Prostate gland (tissue), 2 donors: ENCODE measurements around the gene GABRR1. TPM values are rescaled to one million over a fixed set of nuclear protein-coding genes. Genes with fewer than 3 reads are reported as not detected.
"Not testable (repeated sequence)": the region's sequence is repeated elsewhere in the genome, so short reads cannot be mapped to it uniquely, and the experiment has no call there.

Source experiments
- DNase-seq: peaks from one replicate; pipeline ENCODE4 v3.0.0-alpha.2; 2019; ENCODE audit warnings: low spot score
- H3K27ac ChIP-seq, 2 donors: fragments of 200-600 bp; sonication (generic); 2 replicates each; pipeline ENCODE4 v1.5.1; 2017 to 2019
- H3K27me3 ChIP-seq: fragments of 200-600 bp; sonication (generic); replicated peaks from 2 replicates; pipeline ENCODE4 v1.5.1; 2019; ENCODE audit not compliant: insufficient read depth
- H3K36me3 ChIP-seq, 2 donors: fragments of 200-600 bp; sonication (generic); 1 replicate in 1 of 2; 2 replicates in 1 of 2; pipeline versions ENCODE4 v1.5.1 to v1.8.1; 2017 to 2019
- H3K4me1 ChIP-seq: fragments of 200-600 bp; sonication (generic); replicated peaks from 2 replicates; pipeline ENCODE4 v1.5.1; 2019
- H3K4me3 ChIP-seq, 2 donors: fragments of 200-600 bp; sonication (generic); 2 replicates each; pipeline ENCODE4 v1.5.1; 2017 to 2019
- H3K9me3 ChIP-seq: fragments of 200-600 bp; sonication (generic); 2 replicates; pipeline ENCODE4 v1.5.1; 2017
- CTCF ChIP-seq, 4 experiments: fragments of 200-600 bp in 2 of 4; fragments of 450-650 bp in 2 of 4; sonication (generic) in 2 of 4; IDR thresholded peaks; 1 replicate in 3 of 4; 2 replicates in 1 of 4; pipeline ENCODE4 v1.5.1; 2016 to 2019; ENCODE audit warnings: antibody characterized with exemption in 4 of 4, mild to moderate bottlenecking in 2 of 4, moderate library complexity in 2 of 4
- POLR2A ChIP-seq: fragments of 450-650 bp; IDR thresholded peaks from one replicate; pipeline ENCODE4 v1.6.1; 2016; ENCODE audit warnings: antibody characterized with exemption, mild to moderate bottlenecking
- POLR2AphosphoS5 ChIP-seq: sonication (generic); formaldehyde crosslinking; IDR thresholded peaks from one replicate; pipeline ENCODE4 v1.6.1; 2017; ENCODE audit warnings: antibody characterized with exemption
- WGBS: methylation state at CpG from one replicate; pipeline ENCODE4 v1.1.5; 2018; 5-methylcytosine and 5-hydroxymethylcytosine counted together
- intact Hi-C: fragments of 100-400 bp; cut with DNase I; formaldehyde crosslinking; loops from one replicate; pipeline ENCODE4 v1.14.2; 2022
- total RNA-seq, 2 donors: library from RNA; depleted of rRNA; stranded (reverse); fragments of >200 nt; gene quantifications; one replicate each; pipeline ENCODE4 v1.1.0, GENCODE V29; 2016

GABRR1 gene
- total RNA-seq, 2 donors from 2014 or later: 0.97 TPM; not detected in 1

DNA sequence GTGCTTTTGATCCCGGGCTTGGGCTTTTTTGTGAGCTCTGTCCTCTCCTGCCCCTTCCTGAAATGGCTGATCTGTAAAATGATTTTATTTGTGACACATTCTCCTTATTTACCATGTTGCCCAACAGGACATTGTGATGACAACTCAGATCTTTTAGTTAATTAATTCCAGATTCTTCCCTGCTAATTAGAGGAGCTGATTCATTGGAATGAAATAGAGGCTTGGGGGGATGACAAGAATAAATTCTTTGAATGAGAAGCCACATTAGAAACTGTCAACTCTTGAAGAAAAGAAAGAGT, 26.1 kb upstream of the GABRR1 start:
- WGBS: 38% methylated on average over 1 of the region's 1 CpG
- Histone ChIP-seq H3K27me3 (no peaks in the 10 kb centered on the region), H3K4me3 (no peak overlapping the region), H3K27ac (no peak overlapping the region), H3K4me1 (no peaks in the 10 kb centered on the region), H3K9me3 (no peaks in the 10 kb centered on the region), H3K36me3 (no peaks in the 10 kb centered on the region)
- intact Hi-C loops: loop anchor here (5.0 kb wide), 2 partner anchors 121 to 261 kb away; no protein-coding TSS in a partner anchor
- TF ChIP-seq CTCF (IDR thresholded peaks at IDR 0.05) (no peak), POLR2AphosphoS5 (no peak), POLR2A (no peak)
- no peak for DNase-seq

DNA sequence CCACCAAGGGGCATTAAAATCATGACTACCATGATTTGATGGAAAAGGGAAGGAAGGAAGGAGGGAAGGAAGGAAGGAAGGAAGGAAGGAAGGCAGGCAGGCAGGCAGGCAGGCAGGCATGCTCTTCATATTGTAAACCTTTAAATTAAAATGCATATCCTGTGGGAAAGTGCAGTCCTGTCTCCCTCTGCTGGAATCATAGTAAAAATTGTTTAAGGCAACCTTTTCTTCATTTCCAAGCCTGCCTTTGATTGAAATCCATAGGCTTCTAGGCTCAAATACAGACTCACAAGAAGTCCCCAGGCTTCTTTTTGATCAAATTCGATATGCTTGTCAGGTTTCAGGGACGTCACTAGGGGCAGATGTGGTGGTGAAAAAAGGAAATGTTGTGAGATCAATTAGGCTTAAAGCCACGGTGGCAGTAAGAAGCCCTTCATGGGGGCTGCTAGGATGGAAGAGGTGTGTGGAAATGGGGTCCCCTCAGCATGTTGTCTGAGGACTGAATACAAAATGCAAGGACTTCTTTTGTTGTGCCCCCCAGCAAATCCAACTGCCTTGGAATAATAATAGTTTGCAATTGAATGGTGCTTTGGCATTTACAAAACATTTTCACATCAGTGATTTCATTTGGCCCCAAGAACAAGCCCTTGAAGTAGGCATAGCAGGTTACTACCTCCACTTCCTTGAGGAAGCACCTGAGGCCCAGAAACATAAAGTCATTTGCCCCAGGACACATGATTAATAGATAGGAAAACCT, 25.6 kb upstream of the GABRR1 start:
- TF ChIP-seq POLR2AphosphoS5 (peak; percentile 18), POLR2A (no peak), CTCF (IDR thresholded peaks at IDR 0.05) (peak in 3 of 4 experiments; percentile 35 to 75 (median 72))
- intact Hi-C loops: loop anchor here (5.0 kb wide), 2 partner anchors 120 to 260 kb away; no protein-coding TSS in a partner anchor
- Histone ChIP-seq H3K36me3 (no peaks in the 10 kb centered on the region), H3K27me3 (no peaks in the 10 kb centered on the region), H3K27ac (no peak overlapping the region), H3K4me3 (no peak overlapping the region), H3K4me1 (no peaks in the 10 kb centered on the region), H3K9me3 (no peaks in the 10 kb centered on the region)
- peak; percentile 27 for DNase-seq
- 15% methylated on average over 3 of the region's 3 CpGs for WGBS

DNA sequence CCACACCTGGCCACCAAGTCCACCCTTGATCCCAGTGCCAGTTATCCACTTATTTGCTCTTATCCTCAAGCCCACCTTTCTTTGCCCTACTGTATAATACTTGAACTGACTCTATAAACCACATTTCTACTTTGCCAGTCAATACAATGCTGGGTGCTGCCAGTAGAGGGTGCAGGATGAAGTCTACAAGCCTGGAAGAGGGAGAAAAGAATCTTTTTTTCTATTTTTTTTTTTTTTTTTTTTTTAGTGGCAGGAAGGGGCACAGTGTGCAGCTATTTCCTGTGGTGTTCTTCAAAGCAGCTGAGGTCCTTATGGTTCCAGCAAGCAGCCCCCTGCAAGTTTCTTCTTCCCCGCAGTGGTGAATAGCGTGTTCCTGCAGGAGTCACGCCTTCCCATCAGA, 22.2 kb upstream of the GABRR1 start:
- Histone ChIP-seq H3K36me3 (no peaks in the 10 kb centered on the region), H3K4me3 (no peak overlapping the region), H3K4me1 (no peaks in the 10 kb centered on the region), H3K27me3 (no peaks in the 10 kb centered on the region), H3K27ac (no peak overlapping the region), H3K9me3 (no peaks in the 10 kb centered on the region)
- no peak for TF ChIP-seq POLR2AphosphoS5
- TF ChIP-seq CTCF (IDR thresholded peaks at IDR 0.05): no peak
- TF ChIP-seq POLR2A: no peak
- WGBS: 96% methylated on average over 3 of the region's 3 CpGs
- intact Hi-C loops: no loop called here
- DNase-seq: no peak

- no peaks in the 10 kb centered on the region for H3K4me1 ChIP-seq
- no peak for DNase-seq
- no peak for TF ChIP-seq POLR2AphosphoS5
- no peak for TF ChIP-seq CTCF (IDR thresholded peaks at IDR 0.05)
- TF ChIP-seq POLR2A: no peak
- no peak overlapping the region for H3K27ac ChIP-seq
- no peaks in the 10 kb centered on the region for H3K36me3 ChIP-seq
- no peaks in the 10 kb centered on the region for H3K27me3 ChIP-seq
- H3K4me3 ChIP-seq: no peak overlapping the region
- H3K9me3 ChIP-seq: no peaks in the 10 kb centered on the region
- intact Hi-C loops: no loop called here
These were observed 20.0 kb upstream of the GABRR1 start for GRCh38 chr6:89237158-89237557.

DNA sequence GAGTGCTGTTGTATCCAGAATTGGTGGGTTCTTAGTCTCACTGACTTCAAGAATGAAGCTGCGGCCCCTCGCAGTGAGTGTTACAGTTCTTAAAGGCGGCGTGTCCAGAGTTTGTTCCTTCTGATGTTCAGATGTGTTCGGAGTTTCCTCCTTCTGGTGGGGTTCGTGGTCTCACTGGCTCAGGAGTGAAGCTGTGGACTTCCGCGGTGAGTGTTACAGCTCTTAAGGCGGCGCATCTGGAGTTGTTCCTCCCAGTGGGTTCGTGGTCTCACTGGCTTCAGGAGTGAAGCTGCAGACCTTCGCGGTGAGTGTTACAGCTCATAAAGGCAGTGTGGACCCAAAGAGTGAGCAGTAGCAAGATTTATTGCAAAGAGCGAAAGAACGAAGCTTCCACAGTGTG, 16.4 kb upstream of the GABRR1 start:
- not testable (repeated sequence) for H3K27me3 ChIP-seq, H3K27ac ChIP-seq

More for the DNA sequence above, 16.4 kb upstream of the GABRR1 start:
- intact Hi-C loops, H3K36me3 ChIP-seq, H3K9me3 ChIP-seq, H3K4me1 ChIP-seq, DNase-seq, H3K4me3 ChIP-seq: not testable (repeated sequence)
- 86% methylated on average over 14 of the region's 15 CpGs for WGBS
